ENCODE results near the gene FAM133A. TPM values are rescaled to one million over a fixed set of nuclear protein-coding genes. Genes with fewer than 3 reads are reported as not detected.

Gene FAM133A
- total and polyA plus RNA-seq, 9 donors, result 0.10 to 0.69 (median 0.17) TPM; not detected in 2

GRCh38 chrX:93741811-93742210 lies 67.8 kb downstream of the FAM133A start:
- H3K9me3 ChIP-seq, result no peaks in the 10 kb centered on the region
- no peaks in the 10 kb centered on the region for H3K4me1 ChIP-seq (ENCODE audit: insufficient read depth)
- DNase-seq, result no peak
- TF ChIP-seq POLR2A (IDR thresholded peaks at IDR 0.05) (no peak), EP300 (IDR thresholded peaks at IDR 0.05) (no peak), CTCF (IDR thresholded peaks at IDR 0.05) (no peak)
- H3K27ac ChIP-seq, result no peak overlapping the region
- H3K36me3 ChIP-seq, result no peaks in the 10 kb centered on the region
- intact Hi-C loops (cut with DNase I), result no loop called here
- no peaks in the 10 kb centered on the region for H3K27me3 ChIP-seq
- H3K4me3 ChIP-seq, result no peak overlapping the region

GRCh38 chrX:93760163-93760562 lies 86.2 kb downstream of the FAM133A start:
- no peak overlapping the region for H3K4me3 ChIP-seq
- H3K4me1 ChIP-seq (ENCODE audit: insufficient read depth), result no peaks in the 10 kb centered on the region
- no peaks in the 10 kb centered on the region for H3K9me3 ChIP-seq
- WGBS, 3 donors, result 80 to 84% (median 82%) methylated on average over 5 of the region's 5 CpGs
- intact Hi-C loops (cut with DNase I), result no loop called here
- DNase-seq, result no peak
- TF ChIP-seq POLR2A (IDR thresholded peaks at IDR 0.05) (no peak), EP300 (IDR thresholded peaks at IDR 0.05) (no peak), CTCF (IDR thresholded peaks at IDR 0.05) (no peak)
- no peaks in the 10 kb centered on the region for H3K36me3 ChIP-seq
- H3K27ac ChIP-seq, result no peak overlapping the region
- no peaks in the 10 kb centered on the region for H3K27me3 ChIP-seq

Other genes starting within 250 kb of the FAM133A start
- gene NAP1L3, start 628 bp upstream of the FAM133A start, total RNA-seq, result 10 to 100 TPM in 4 of 7 donors, 1 to 10 TPM in 3; 5.6 to 17.1 (median 11.0) TPM
- gene NAP1L3, start 628 bp upstream of the FAM133A start, polyA plus RNA-seq, result 10 to 100 TPM; 10.8 to 16.9 TPM